ENCODE results near the gene TXNDC5.
"Not testable (repeated sequence)": the region's sequence is repeated elsewhere in the genome, so short reads cannot be mapped to it uniquely, and the experiment has no call there.

TXNDC5 gene

DNA sequence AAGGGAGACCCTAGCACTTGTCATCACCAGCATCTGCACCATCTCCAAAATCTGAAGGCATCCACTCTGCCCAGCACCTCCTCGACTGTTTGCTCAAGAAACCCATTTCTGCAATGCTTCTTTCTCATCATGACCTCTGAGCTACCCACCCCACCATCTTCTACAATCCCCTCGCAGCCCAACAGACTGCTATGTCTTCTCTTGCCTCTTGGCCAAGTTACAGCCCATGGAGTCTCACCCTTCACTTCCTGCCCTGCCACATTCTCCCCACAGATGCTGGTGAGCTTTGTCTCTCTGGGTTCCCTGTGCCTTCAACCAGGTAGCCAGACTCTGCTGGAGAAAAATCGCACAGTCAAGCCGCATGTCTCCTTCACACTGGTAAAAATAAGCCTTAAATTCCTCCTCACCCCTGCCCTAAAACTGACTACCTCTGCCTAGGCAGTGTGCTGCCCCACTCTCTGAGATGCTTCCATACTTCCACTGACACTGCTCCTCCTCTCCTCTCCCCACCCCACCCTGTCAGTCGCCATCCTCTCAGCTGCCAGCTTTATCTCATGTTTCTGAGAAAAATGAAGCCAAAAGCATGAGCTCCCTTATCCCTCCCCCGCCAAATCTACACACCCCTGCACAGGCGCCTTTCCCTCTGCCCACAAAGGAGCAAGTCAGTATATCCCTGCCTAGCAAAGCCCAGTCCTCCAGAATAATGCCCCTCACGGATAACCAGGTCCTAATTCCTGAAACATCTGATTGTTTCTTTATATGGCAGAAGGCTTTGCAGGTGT, 2.3 kb upstream of the TXNDC5 start:
- no peak for DNase-seq

GRCh38 chr6:7912024-7912423, 1.4 kb upstream of the TXNDC5 start:
- DNase-seq: no peak

DNA sequence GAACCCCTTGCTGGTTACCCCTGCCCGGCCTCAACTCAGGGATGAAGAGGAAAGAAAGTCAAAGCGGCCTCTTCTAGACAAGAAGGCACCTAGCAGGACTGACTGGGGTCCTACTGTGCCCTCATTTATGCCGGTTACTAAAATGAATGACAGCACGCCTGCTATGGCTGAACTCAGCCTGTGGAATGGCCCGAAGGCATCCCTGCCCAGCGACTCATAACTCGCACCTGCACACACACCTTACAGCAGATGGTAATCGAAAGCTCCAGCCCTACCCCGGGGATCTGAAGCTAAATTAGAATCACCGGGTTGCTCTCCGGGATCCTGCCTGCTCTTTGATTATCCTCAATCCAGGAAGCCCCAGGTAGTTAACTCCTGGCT, 747 bp upstream of the TXNDC5 start:
- peak; percentile 20 for DNase-seq

GRCh38 chr6:7910298-7910653, 312 bp downstream of the TXNDC5 start:
- no peak for DNase-seq

DNA sequence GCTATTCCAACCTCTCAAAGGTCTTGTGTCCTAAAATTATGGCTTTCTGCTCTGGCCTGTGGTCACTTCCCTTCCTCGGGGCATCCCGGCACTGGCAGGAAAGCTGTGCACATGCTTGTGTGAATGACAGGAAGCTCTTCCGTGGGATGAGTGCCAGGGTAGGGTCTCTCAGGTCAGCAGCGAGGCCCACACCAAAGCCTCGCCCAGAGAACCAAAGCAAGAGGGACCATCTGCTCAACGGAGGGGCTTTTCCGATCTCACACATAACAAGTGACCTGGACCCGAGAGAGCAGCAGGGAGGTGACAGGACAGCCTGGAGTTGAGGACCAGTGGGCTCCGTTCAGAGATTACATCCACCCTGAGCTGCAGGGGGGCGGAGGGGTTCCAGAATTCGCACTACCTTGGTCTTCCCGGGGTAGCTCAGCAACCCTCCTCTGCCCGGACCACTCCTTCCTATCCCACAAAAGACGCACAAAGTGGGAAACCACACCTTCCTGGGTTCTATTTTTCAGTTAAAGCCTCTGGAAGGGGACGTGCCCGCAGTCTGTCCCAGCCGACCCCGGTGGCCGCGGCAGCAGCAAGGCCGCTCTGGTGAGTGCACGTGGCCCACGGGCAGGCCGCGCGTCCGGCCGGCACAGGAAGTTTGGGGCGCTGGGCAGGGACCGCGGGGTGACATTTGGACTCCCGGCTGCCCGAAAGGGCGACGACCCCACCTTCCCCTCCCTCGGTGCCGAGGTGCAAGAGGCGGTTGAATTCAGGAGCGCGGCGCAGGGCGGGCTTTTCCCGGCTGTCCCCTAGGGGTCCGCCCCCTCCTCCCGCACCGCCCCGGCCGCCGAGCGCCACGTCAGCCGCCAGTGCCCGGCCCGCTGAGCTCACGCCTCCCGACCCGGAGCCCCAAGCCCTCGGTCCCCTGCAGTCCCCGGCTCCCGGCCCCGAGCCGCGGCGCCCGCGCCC, 988 bp downstream of the TXNDC5 start:
- DNase-seq: peak; percentile 0

GRCh38 chr6:7907159-7907558, 3.4 kb downstream of the TXNDC5 start:
- no peak for DNase-seq

DNA sequence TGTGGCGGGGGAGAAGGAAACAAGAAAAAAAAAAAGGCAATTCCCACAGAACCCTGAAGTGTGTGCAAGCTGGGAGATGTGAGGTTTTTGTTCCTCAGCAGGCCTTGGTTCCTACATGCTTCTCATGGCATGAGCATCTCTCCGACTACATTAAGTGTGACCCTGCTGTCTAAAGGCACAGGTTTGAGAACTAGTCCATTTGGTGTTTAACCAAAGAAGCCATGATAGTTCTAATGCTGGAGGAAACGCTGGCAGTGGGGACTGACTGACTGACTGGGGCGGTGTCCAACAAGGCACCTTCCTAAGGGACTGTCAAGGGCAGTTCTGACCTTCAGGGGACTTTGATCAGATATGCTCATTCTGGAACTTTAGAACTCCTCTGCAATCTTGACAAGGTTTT, 3.8 kb downstream of the TXNDC5 start:
- no peak for DNase-seq

GRCh38 chr6:7905416-7905815, 5.2 kb downstream of the TXNDC5 start:
- DNase-seq: no peak

GRCh38 chr6:7904654-7905319, 5.8 kb downstream of the TXNDC5 start:
- no peak for DNase-seq

- DNase-seq: no peak
Measured at GRCh38 chr6:7903673-7904072, 6.9 kb downstream of the TXNDC5 start.

DNA sequence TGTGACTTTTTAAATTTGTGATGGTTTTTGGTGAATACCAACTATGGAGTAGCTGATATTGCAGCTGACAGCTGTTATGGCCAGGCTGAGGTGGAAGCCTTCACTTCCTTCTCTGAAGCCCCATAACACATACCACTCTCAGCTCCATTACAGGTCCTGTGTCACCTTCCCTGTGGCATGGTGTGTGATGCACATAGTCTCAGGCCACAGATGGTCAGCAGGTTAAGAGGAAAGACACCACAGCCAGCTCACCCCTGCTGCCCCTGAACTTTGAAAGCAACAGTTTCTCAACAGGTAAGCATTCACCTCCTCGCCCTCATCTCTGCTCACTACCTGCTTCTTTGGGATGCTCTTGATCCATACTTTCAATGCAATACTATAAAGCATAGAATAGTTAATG, 7.7 kb downstream of the TXNDC5 start:
- DNase-seq: no peak

DNA sequence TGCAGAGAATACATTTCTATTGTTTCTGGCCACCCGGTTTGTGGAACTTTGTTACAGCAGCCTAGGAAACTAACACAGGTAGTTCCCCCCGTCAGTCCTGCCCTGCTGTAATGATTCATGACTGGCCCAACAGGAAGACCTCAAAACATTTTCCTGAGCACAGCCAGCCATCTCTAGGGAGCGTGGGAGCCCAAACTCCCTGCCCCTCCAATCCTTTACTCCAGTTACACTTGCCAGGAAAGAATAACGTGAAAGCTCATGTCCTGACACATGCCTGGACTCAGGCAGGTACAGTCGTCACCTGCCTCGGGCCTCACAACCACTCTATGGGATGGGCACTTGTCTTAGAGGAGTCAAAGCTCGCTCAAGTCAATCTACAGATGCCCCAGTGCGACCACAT, 8.4 kb downstream of the TXNDC5 start:
- DNase-seq: no peak

DNA sequence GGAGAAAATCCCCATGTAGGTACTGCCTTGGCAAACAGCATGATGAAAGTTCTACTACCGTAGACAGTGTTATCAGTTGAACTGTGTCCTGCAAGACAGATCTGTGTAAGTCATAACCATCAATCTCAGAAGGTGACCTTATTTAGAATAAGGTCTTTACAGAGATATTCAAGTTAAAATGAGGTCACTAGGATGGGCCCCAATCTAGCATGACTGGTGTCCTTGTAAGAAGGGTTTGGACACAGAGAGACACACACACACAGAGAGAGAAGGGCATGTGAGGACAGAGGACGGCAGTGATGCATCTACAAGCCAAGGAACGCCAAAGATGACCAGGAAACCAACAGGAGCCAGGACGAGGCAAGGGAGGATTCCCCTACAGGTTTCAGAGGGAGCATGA, 8.8 kb downstream of the TXNDC5 start:
- no peak for DNase-seq

DNA sequence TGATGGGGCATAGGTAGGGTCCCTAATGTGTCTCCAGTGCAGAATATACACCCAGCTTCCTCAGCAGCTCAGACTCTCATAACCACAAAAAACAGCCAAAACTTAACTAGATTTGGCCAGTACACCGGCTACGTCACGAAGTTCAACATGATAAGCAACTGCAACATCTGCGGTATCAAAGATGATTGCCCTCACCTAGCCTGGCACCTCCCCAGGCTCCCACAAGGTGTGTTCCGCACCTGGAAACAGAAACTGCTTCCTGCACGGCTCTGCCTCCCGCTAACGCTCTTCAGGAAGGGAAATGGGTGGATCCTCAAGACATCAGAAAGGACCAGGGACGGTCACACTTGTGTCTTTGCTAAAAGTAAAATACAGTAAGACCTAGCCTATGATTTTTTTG, 9.5 kb downstream of the TXNDC5 start:
- DNase-seq: no peak

GRCh38 chr6:7900621-7901020, 10.0 kb downstream of the TXNDC5 start:
- DNase-seq: no peak

DNA sequence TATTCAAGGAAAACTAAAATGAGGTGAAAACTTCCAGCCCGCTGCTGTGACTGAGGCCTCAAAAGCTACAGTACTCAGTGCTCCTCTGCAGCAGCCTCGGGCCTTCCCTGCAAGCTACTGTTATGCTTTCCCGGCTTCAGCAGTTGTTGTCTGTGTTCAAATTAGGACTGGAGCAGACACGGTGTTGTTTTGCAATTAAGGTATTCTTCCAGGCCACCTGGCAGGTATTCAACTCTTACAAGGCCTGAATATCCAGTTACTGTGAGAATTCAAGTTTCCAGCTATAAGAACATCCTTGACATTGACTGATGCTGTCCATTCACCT, 10.7 kb downstream of the TXNDC5 start:
- no peak for DNase-seq

DNA sequence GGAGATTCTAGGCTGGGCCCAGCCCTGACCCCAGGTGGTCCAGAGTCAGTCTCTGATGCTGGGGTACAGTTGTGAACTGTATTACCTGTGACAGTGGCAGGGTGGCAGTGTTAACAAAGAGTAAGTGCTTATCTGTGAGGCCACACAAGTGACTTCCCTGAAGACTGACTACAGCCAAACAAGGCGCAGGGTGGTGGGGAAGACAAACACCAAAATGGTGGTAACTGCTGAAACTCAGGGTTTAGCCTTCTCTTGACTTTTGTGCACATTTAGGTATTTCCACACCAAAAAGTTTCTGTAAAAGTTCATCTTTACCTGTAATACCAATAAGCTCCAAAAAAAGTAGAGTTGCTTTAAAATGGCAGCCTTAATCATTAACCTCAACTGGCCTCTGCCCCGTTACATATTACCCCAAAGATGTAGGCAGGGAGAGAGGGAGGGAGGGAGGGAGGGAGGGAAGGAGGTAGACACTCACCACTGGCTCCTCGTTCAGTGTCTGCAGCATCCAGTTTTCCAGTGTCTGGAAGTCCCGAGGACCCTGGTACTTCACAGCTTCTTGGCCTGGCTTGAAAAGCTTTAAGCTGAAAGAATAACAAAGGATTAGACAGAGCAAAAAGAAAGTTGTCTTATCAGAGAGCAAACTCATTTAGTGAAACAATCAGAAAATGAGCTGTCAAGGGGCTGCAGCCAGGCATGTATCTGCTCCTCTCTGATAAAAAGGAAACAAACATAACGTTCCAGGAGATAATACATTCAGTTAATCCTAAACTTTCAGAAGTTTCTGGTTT, 11.3 kb downstream of the TXNDC5 start:
- DNase-seq: no peak

DNA sequence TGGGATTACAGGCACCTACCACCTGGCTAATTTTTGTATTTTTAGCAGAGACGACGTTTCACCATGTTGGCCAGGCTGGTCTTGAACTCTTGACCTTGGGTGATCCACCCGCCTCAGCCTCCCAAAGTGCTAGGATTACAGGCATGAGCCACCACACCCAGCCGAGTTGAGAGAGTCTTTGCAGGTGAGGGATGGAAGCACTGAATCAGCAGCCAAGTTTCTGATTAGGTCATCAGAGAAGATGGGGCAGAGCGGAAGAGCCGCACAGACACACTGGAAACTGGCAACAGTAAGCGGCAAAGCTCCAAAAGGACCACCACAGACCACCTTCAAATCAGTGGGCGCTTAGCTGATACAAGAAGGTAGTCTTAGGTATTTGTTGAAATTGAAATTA, 12.4 kb downstream of the TXNDC5 start:
- DNase-seq: not testable (repeated sequence)

GRCh38 chr6:7897461-7898192, 13.0 kb downstream of the TXNDC5 start:
- DNase-seq: no peak

- no peak for DNase-seq
Measured at GRCh38 chr6:7896465-7896987, 14.1 kb downstream of the TXNDC5 start.

DNA sequence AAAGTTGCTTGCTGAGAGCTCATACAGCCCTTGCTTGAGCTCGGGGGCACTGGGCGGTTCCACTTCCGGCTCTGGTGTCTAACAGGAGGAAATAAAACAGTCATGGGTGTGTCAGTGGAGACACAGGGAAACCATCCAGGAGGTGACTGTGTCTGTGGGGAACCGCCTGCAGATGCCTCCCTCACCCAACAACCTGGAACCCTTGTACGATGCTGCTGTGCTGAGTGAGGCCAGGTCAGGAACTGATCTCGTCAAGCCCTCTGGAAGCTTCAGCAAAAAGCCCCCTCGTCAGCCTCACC, 15.5 kb downstream of the TXNDC5 start:
- DNase-seq: no peak
